Pancreas (tissue), 10 donors: ENCODE results near the gene CATSPERE. TPM values are rescaled to one million over a fixed set of nuclear protein-coding genes. Genes with fewer than 3 reads are reported as not detected.

ENCODE experiments used
- ATAC-seq, 4 donors: fragments of 200-7000 bp; cut with Tn5 transposase; one replicate each; pipeline versions ENCODE4 v1.8.0 to v1.9.1; 2020; ENCODE audit warnings: mild to moderate bottlenecking in 4 of 4, moderate library complexity in 4 of 4
- DNase-seq, 6 donors: peaks; one replicate each; pipeline ENCODE4 v3.0.0-alpha.2; 2020
- FAIRE-seq: peaks from 2 replicates; lab custom pipeline; 2012; peaks lifted over from hg19 to GRCh38; lab: Jason Lieb, UNC
- H3K27ac ChIP-seq, 4 donors: fragments of 200-600 bp; sonication (generic); 1 replicate in 3 of 4; 2 replicates in 1 of 4; pipeline versions ENCODE4 v1.5.0 to v1.8.0; 2020
- H3K27me3 ChIP-seq, 4 donors: fragments of 200-600 bp; one replicate each; pipeline ENCODE4 v1.8.0; 2021
- H3K36me3 ChIP-seq, 3 donors: fragments of 200-600 bp; sonication (generic) in 1 of 3; one replicate each; pipeline versions ENCODE4 v1.5.0 to v1.8.0; 2020 to 2021
- H3K4me1 ChIP-seq, 3 donors: fragments of 200-600 bp; one replicate each; pipeline ENCODE4 v1.8.0; 2021
- H3K4me3 ChIP-seq, 4 donors: fragments of 200-600 bp; sonication (generic) in 2 of 4; one replicate each; pipeline versions ENCODE4 v1.5.0 to v1.8.0; 2020 to 2021
- H3K9me3 ChIP-seq, 4 donors: fragments of 200-600 bp; one replicate each; pipeline ENCODE4 v1.8.0; 2021
- CTCF ChIP-seq, 4 donors: fragments of 200-600 bp; sonication (generic) in 3 of 4; IDR thresholded peaks; one replicate each; pipeline versions ENCODE4 v1.5.0 to v1.8.0; 2021; ENCODE audit warnings: antibody characterized with exemption in 4 of 4
- WGBS, 2 donors: extraction: QIAGEN DNeasy Blood & Tissue Kit; methylation state at CpG; one replicate each; pipeline ENCODE4 v1.1.7; 2013; 5-methylcytosine and 5-hydroxymethylcytosine counted together
- intact Hi-C, 3 donors: fragments of 100-400 bp; cut with DNase I; formaldehyde crosslinking; loops; one replicate each; pipeline versions ENCODE4 v1.11.1 to v1.14.2; 2022
- polyA plus RNA-seq, 2 donors: library from polyadenylated mRNA; stranded (reverse); fragments of 200-250 nt; gene quantifications; one replicate each; pipeline ENCODE4 v1.2.3, GENCODE V29; 2013
- total RNA-seq, 6 donors: library from RNA; stranded (reverse); fragmentation: NEBNext Ultra II Directional in 4 of 6; extraction: Animal tissue kit (Norgen Biotek cat#: 25700) in 4 of 6; gene quantifications; one replicate each; pipeline versions ENCODE4 v1.2.1 to v1.2.4, GENCODE V29; 2021 to 2023
- donor health status: healthy with polysubstance abuse.
- donor health status: DM: no; HTN: no; CAD: no; lungs with moderate emphysema.
- donor health status: DM: no; HTN: no; CAD: no.
- donor health status: control.
- donor health status: control.
- donor health status: Bipolar disorder and iron deficiency.
- donor health status: DM: yes; HTN: yes; CAD: no.
- donor health status: DM: no; HTN: no; CAD: no.
- donor health status: DM: no; HTN: no; CAD: no.
- donor health status: DM: yes; HTN: yes; CAD: no.

Gene CATSPERE
- total and polyA plus RNA-seq, 8 donors: 0.19 to 1.2 (median 0.57) TPM

- Histone ChIP-seq H3K9me3 (no peaks in the 10 kb centered on the region), H3K27me3 (no peaks in the 10 kb centered on the region), H3K27ac (no peak overlapping the region), H3K4me1 (no peaks in the 10 kb centered on the region), H3K4me3 (no peak overlapping the region), H3K36me3 (no peaks in the 10 kb centered on the region)
- intact Hi-C loops: no loop called here
- no peak for ATAC-seq
- no peak for DNase-seq
- TF ChIP-seq CTCF (IDR thresholded peaks at IDR 0.05): no peak
- FAIRE-seq: no peak
- WGBS, 2 donors: 74 to 89% methylated on average over 2 of the region's 2 CpGs
Observed at GRCh38 chr1:244590670-244591069, 129.6 kb downstream of the CATSPERE start.

- TF ChIP-seq CTCF (IDR thresholded peaks at IDR 0.05): no peak
- no peaks in the 10 kb centered on the region for H3K27me3 ChIP-seq
- DNase-seq: no peak
- WGBS, 2 donors: 84 to 90% methylated on average over 5 of the region's 5 CpGs
- H3K4me3 ChIP-seq: no peak overlapping the region
- no peak for FAIRE-seq
- no peak for ATAC-seq
- intact Hi-C loops: no loop called here
- no peaks in the 10 kb centered on the region for H3K36me3 ChIP-seq
- no peaks in the 10 kb centered on the region for H3K4me1 ChIP-seq
- no peak overlapping the region for H3K27ac ChIP-seq
- H3K9me3 ChIP-seq: no peaks in the 10 kb centered on the region
Observed at GRCh38 chr1:244598611-244599010, 137.5 kb downstream of the CATSPERE start.

- Histone ChIP-seq H3K36me3 (no peaks in the 10 kb centered on the region), H3K4me3 (no peak overlapping the region), H3K4me1 (no peaks in the 10 kb centered on the region), H3K27me3 (no peaks in the 10 kb centered on the region), H3K9me3 (no peaks in the 10 kb centered on the region), H3K27ac (no peak overlapping the region)
- no peak for TF ChIP-seq CTCF (IDR thresholded peaks at IDR 0.05)
- intact Hi-C loops: loop anchor here in 2 of 3 donors (5.0 to 10.0 kb wide), 3 partner anchors 185 to 435 kb away; no protein-coding TSS in a partner anchor
- peak in 3 of 4 donors; percentile 32 to 72 (median 53) for ATAC-seq
- WGBS, 2 donors: 61 to 77% methylated on average over 7 of the region's 7 CpGs
- DNase-seq: no peak
- FAIRE-seq: no peak
Observed at GRCh38 chr1:244599937-244600350, 138.9 kb downstream of the CATSPERE start.

GRCh38 chr1:244601336-244601735 is 140.3 kb downstream of the CATSPERE start:
- FAIRE-seq: no peak
- 72 to 78% methylated on average over 8 of the region's 8 CpGs for WGBS, 2 donors
- no peak overlapping the region for H3K27ac ChIP-seq
- no peaks in the 10 kb centered on the region for H3K36me3 ChIP-seq
- no peaks in the 10 kb centered on the region for H3K9me3 ChIP-seq
- TF ChIP-seq CTCF (IDR thresholded peaks at IDR 0.05): no peak
- ATAC-seq: no peak
- intact Hi-C loops: loop anchor here in 2 of 3 donors (5.0 to 10.0 kb wide), 3 partner anchors 183 to 433 kb away; no protein-coding TSS in a partner anchor
- no peaks in the 10 kb centered on the region for H3K27me3 ChIP-seq
- H3K4me3 ChIP-seq: no peak overlapping the region
- DNase-seq: no peak
- no peaks in the 10 kb centered on the region for H3K4me1 ChIP-seq

GRCh38 chr1:244603498-244603897 is 142.4 kb downstream of the CATSPERE start:
- ATAC-seq: peak in 3 of 4 donors; percentile 58 to 74 (median 62)
- Histone ChIP-seq H3K4me3 (no peak overlapping the region), H3K4me1 (no peaks in the 10 kb centered on the region), H3K27me3 (no peaks in the 10 kb centered on the region), H3K9me3 (no peaks in the 10 kb centered on the region), H3K27ac (no peak overlapping the region), H3K36me3 (no peaks in the 10 kb centered on the region)
- FAIRE-seq: peak; percentile 95
- no peak for DNase-seq
- intact Hi-C loops: loop anchor here (2.0 to 10.0 kb wide), 4 partner anchors 181 to 431 kb away; no protein-coding TSS in a partner anchor
- peak; percentile 73 to 88 (median 80) for TF ChIP-seq CTCF (IDR thresholded peaks at IDR 0.05)
